Esophagus muscularis mucosa (tissue), 2 donors: ENCODE measurements around the gene CTXND2.

Experiments used
- EP300 ChIP-seq: sonication (generic); formaldehyde crosslinking; IDR thresholded peaks from one replicate; pipeline ENCODE4 v1.6.1; 2017; ENCODE audit warnings: antibody characterized with exemption
- POLR2A ChIP-seq: fragments of 450-650 bp; IDR thresholded peaks from one replicate; pipeline ENCODE4 v1.6.1; 2017; ENCODE audit warnings: antibody characterized with exemption, moderate library complexity, mild to moderate bottlenecking, low read depth

DNA sequence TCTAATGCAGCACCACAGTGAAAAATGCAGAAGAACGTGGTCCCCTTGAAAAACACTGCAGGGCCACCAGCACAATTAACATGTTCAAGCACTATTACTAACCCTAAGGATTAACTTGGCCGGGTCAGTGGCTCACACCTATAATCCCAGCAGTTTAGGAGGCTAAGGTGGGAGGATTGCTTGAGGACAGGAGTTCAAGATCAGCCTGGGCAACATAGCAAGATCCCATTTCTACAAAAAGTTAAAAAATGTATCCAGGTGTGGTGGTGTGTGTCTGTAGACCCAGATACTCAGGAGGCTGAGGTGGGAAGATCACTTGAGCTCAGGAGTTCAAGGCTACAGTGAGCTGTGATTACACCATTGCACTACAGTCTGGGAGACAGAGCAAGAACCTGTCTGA lies 13.4 kb upstream of the CTXND2 start:
- no peak for TF ChIP-seq POLR2A
- no peak for TF ChIP-seq EP300
